Fibroblast of lung (primary cell): Measurements from ENCODE around the gene ZNF225. TPM values are rescaled to one million over a fixed set of nuclear protein-coding genes. Genes with fewer than 3 reads are reported as not detected.
A peak's percentile ranks its signal among the peaks of the same experiment; 100 is the strongest.

Experiments
- DNase-seq, 2 donors: peaks; one replicate each; pipeline versions ENCODE4 v3.0.0 to v3.0.0-alpha.2; 2010; ENCODE audit warnings: low read depth in 2 of 2
- H2AFZ ChIP-seq: 2 replicates; pipeline ENCODE4 v1.5.1; 2012; ENCODE audit warnings: low read length, control low read depth, inconsistent platforms
- H3K27ac ChIP-seq: 2 replicates; pipeline ENCODE4 v1.5.1; 2011; ENCODE audit warnings: low read length, control low read depth; ENCODE audit not compliant: insufficient read depth
- H3K27me3 ChIP-seq: 2 replicates; pipeline ENCODE4 v1.5.1; 2011; ENCODE audit warnings: mild to moderate bottlenecking, low read length; ENCODE audit not compliant: control insufficient read depth, insufficient read depth
- H3K36me3 ChIP-seq: 2 replicates; pipeline ENCODE4 v1.5.1; 2011; ENCODE audit warnings: low read length; ENCODE audit not compliant: control insufficient read depth, insufficient read depth
- H3K4me1 ChIP-seq: 2 replicates; pipeline ENCODE4 v1.5.1; 2011; ENCODE audit warnings: low read length; ENCODE audit not compliant: control insufficient read depth, insufficient read depth; ENCODE audit errors: extremely low read depth
- H3K4me2 ChIP-seq: 2 replicates; pipeline ENCODE4 v1.5.1; 2011; ENCODE audit warnings: low read length, control low read depth; ENCODE audit not compliant: insufficient read depth; ENCODE audit errors: extremely low read depth
- H3K4me3 ChIP-seq, 4 experiments: fragments of 200-600 bp in 1 of 4; sonication (generic) in 1 of 4; replicated peaks in 1 of 4; 2 replicates each; pipeline ENCODE4 v1.5.1; 2011 to 2016; ENCODE audit warnings: low read length in 4 of 4, low read depth in 3 of 4, mild to moderate bottlenecking in 3 of 4, control low read depth in 2 of 4, inconsistent platforms in 1 of 4, mixed read lengths in 1 of 4; ENCODE audit not compliant: insufficient read depth in 1 of 4; ENCODE audit errors: control extremely low read depth in 1 of 4
- H3K79me2 ChIP-seq: 2 replicates; pipeline ENCODE4 v1.5.1; 2012; ENCODE audit warnings: mild to moderate bottlenecking, low read length, inconsistent platforms; ENCODE audit not compliant: control insufficient read depth, insufficient read depth
- H3K9ac ChIP-seq: 2 replicates; pipeline ENCODE4 v1.5.1; 2011; ENCODE audit warnings: mild to moderate bottlenecking, low read length, control low read depth; ENCODE audit not compliant: insufficient read depth
- H3K9me3 ChIP-seq: 2 replicates; pipeline ENCODE4 v1.5.1; 2012; ENCODE audit warnings: low read depth, low read length; ENCODE audit not compliant: control insufficient read depth, insufficient read depth
- H4K20me1 ChIP-seq: 2 replicates; pipeline ENCODE4 v1.5.1; 2011; ENCODE audit warnings: low read length; ENCODE audit not compliant: control insufficient read depth, insufficient read depth; ENCODE audit errors: extremely low read depth
- CTCF ChIP-seq, 2 donors: IDR thresholded peaks in 1 of 2; conservative IDR thresholded peaks in 1 of 2; 1 replicate in 1 of 2; 2 replicates in 1 of 2; pipeline ENCODE4 v1.5.1; 2011 to 2012; ENCODE audit warnings: low read length in 2 of 2, control low read depth in 1 of 2, inconsistent platforms in 1 of 2, low read depth in 1 of 2, mild to moderate bottlenecking in 1 of 2
- EZH2 ChIP-seq: IDR thresholded peaks from 2 replicates; pipeline ENCODE4 v1.5.1; 2012; ENCODE audit warnings: low read length, control low read depth, mild to moderate bottlenecking; ENCODE audit errors: missing control alignments
- polyA plus RNA-seq, 2 donors: library from polyadenylated mRNA; depleted of rRNA in 1 of 2; stranded (reverse) in 1 of 2; unstranded in 1 of 2; fragments of >200 nt; gene quantifications; 2 replicates each; pipeline ENCODE4 v1.2.1, GENCODE V29; 2011 to 2012; ENCODE audit warnings: missing spikeins in 1 of 2
- total RNA-seq: library from RNA; depleted of rRNA; stranded (reverse); fragments of >200 nt; gene quantifications from 2 replicates; pipeline ENCODE4 v1.2.1, GENCODE V29; 2014

Gene ZNF225
- total and polyA plus RNA-seq, 2 donors (not counting 1 experiment from before 2014, with no cell fraction given), result 3.1 to 10.2 TPM

- DNase-seq, result peak; percentile 83 to 86
- H3K4me2 ChIP-seq, result peak within 1 kb of the TSS; percentile 99
- TF ChIP-seq EZH2, result no peak
- no peak for TF ChIP-seq CTCF (conservative IDR thresholded peaks at IDR 0.05 in 1 of 2, IDR thresholded peaks at IDR 0.05 in 1 of 2; ENCODE audit: low read depth in 1 of 2, low read length in 2 of 2)
Measured at GRCh38 chr19:44141191-44142058, 28.2 kb downstream of the ZNF225 start, which contains the start of gene ZNF234. Gene ZNF234, plus strand, starts transcription at chr19:44141554. Its CDS starts 3,079 bp downstream, at chr19:44144633.

GRCh38 chr19:44142059-44142433 is 28.8 kb downstream of the ZNF225 start:
- peaks cover 1% of the 10 kb centered on the region for H3K36me3 ChIP-seq
- H3K4me3 ChIP-seq, result peak overlapping the region; percentile 85 to 96 (median 88)
- H3K9me3 ChIP-seq, result no peaks in the 10 kb centered on the region
- H2AFZ ChIP-seq, result peak overlapping the region; percentile 99
- peaks cover 8% of the 10 kb centered on the region for H3K79me2 ChIP-seq
- peak overlapping the region; percentile 45 for H3K9ac ChIP-seq
- peak overlapping the region; percentile 99 for H3K4me2 ChIP-seq
- DNase-seq, result peak; percentile 44
- no peak for TF ChIP-seq EZH2
- H3K27me3 ChIP-seq, result no peaks in the 10 kb centered on the region
- H3K4me1 ChIP-seq, result peaks cover 2% of the 10 kb centered on the region
- peak overlapping the region; percentile 72 for H3K27ac ChIP-seq
- no peaks in the 10 kb centered on the region for H4K20me1 ChIP-seq

More at GRCh38 chr19:44141191-44142058, 28.2 kb downstream of the ZNF225 start, which contains the start of gene ZNF234:
- Histone ChIP-seq H3K9ac (peak within 1 kb of the TSS; percentile 60), H3K4me3 (peak within 1 kb of the TSS; percentile 85 to 96 (median 88)), H3K9me3 (no peaks in the 10 kb centered on the region), H4K20me1 (no peaks in the 10 kb centered on the region), H2AFZ (peak within 1 kb of the TSS; percentile 99), H3K36me3 (peaks cover 1% of the 10 kb centered on the region), H3K4me1 (peaks cover 2% of the 10 kb centered on the region), H3K27me3 (no peaks in the 10 kb centered on the region), H3K27ac (peak within 1 kb of the TSS; percentile 72), H3K79me2 (peaks cover 8% of the 10 kb centered on the region)

GRCh38 chr19:44149776-44150175 is 36.6 kb downstream of the ZNF225 start:
- Histone ChIP-seq H3K9ac (no peak overlapping the region), H3K27me3 (no peaks in the 10 kb centered on the region), H3K36me3 (peaks cover 15% of the 10 kb centered on the region), H4K20me1 (no peaks in the 10 kb centered on the region), H3K4me1 (no peaks in the 10 kb centered on the region), H3K9me3 (no peaks in the 10 kb centered on the region), H3K4me3 (no peak overlapping the region), H3K27ac (no peak overlapping the region), H2AFZ (no peak overlapping the region), H3K4me2 (no peak overlapping the region), H3K79me2 (no peaks in the 10 kb centered on the region)
- DNase-seq, result no peak
- TF ChIP-seq CTCF (conservative IDR thresholded peaks at IDR 0.05 in 1 of 2, IDR thresholded peaks at IDR 0.05 in 1 of 2; ENCODE audit: low read depth in 1 of 2, low read length in 2 of 2) (no peak), EZH2 (no peak)
